NK-92 treated with Interleukin-12 subunit alpha and Interleukin-12 subunit beta, amount 100 ng/mL, for 24 hours (cell line): ENCODE measurements around the gene AK9.
"Not testable (repeated sequence)": the region's sequence is repeated elsewhere in the genome, so short reads cannot be mapped to it uniquely, and the experiment has no call there.

Experiments used
- DNase-seq: peaks from one replicate; lab custom pipeline; 2025; lab: John Stamatoyannopoulos, UW

AK9 gene

GRCh38 chr6:109478841-109479624 lies 212.0 kb downstream of the AK9 start:
- DNase-seq: no peak

- no peak for DNase-seq
These were observed 212.7 kb downstream of the AK9 start for GRCh38 chr6:109478222-109478805.

- DNase-seq: no peak
These were observed 213.3 kb downstream of the AK9 start for GRCh38 chr6:109477725-109478124.

- no peak for DNase-seq
These were observed 213.8 kb downstream of the AK9 start for GRCh38 chr6:109477184-109477583.

GRCh38 chr6:109475625-109476024 lies 215.4 kb downstream of the AK9 start:
- DNase-seq: no peak

- no peak for DNase-seq
These were observed 216.0 kb downstream of the AK9 start for GRCh38 chr6:109474995-109475394.

GRCh38 chr6:109473120-109473519 lies 217.9 kb downstream of the AK9 start:
- DNase-seq: no peak

- DNase-seq: no peak
These were observed 218.6 kb downstream of the AK9 start for GRCh38 chr6:109472132-109472995.

- DNase-seq: no peak
These were observed 219.7 kb downstream of the AK9 start for GRCh38 chr6:109471105-109471810.

GRCh38 chr6:109469591-109470189 lies 221.3 kb downstream of the AK9 start:
- DNase-seq: no peak

- no peak for DNase-seq
These were observed 223.3 kb downstream of the AK9 start for GRCh38 chr6:109467696-109468095.

GRCh38 chr6:109466212-109466923 lies 224.6 kb downstream of the AK9 start:
- no peak for DNase-seq

GRCh38 chr6:109465772-109466171 lies 225.2 kb downstream of the AK9 start:
- no peak for DNase-seq

GRCh38 chr6:109461733-109462526 lies 229.1 kb downstream of the AK9 start:
- DNase-seq: no peak

- DNase-seq: not testable (repeated sequence)
These were observed 229.8 kb downstream of the AK9 start for GRCh38 chr6:109461205-109461604.

- no peak for DNase-seq
These were observed 230.7 kb downstream of the AK9 start for GRCh38 chr6:109460161-109460829.

- peak; percentile 57 for DNase-seq
These were observed 232.0 kb downstream of the AK9 start for GRCh38 chr6:109458774-109459531.

- no peak for DNase-seq
These were observed 233.4 kb downstream of the AK9 start for GRCh38 chr6:109457562-109457996.
